Endothelial cell of umbilical vein (primary cell): ENCODE data around the gene TERT. TPM values are rescaled to one million over a fixed set of nuclear protein-coding genes. Genes with fewer than 3 reads are reported as not detected.

Source experiments
- BruUV-seq: library from RNA; stranded (reverse); fragments of 400-500 nt; replicated peaks from 2 replicates; lab custom pipeline; 2021; lab: Mats Ljungman, UMichigan
- CTCF ChIA-PET: fragments of 300-600, 350-600 bp; sonication (Branson Sonifier 250); formaldehyde crosslinking; loops from one replicate; lab custom pipeline; 2021; ENCODE audit warnings: antibody characterized with exemption, inconsistent platforms; lab: Charles Lee
- POLR2A ChIA-PET: fragments of 300-600, 350-600 bp; sonication (Branson Sonifier 250); formaldehyde crosslinking; loops from one replicate; lab custom pipeline; 2021; ENCODE audit warnings: antibody characterized with exemption, inconsistent platforms; lab: Charles Lee
- DNase-seq: peaks from one replicate; pipeline ENCODE4 v3.0.0-alpha.2; 2011; ENCODE audit warnings: low read depth, low spot score
- FAIRE-seq: peaks from 2 replicates; lab custom pipeline; 2011; peaks lifted over from hg19 to GRCh38; lab: Jason Lieb, UNC
- H2AFZ ChIP-seq: 2 replicates; pipeline ENCODE4 v1.6.0; 2012; ENCODE audit warnings: low read depth, low read length, control low read depth, inconsistent platforms
- H3K27ac ChIP-seq: 2 replicates; pipeline ENCODE4 v1.5.1; 2011; ENCODE audit warnings: low read depth, mild to moderate bottlenecking, control low read depth, low read length, moderate library complexity; ENCODE audit not compliant: insufficient read depth
- H3K27me3 ChIP-seq, 2 experiments: 2 replicates each; pipeline versions ENCODE4 v1.6.0 to v1.6.1; 2011; ENCODE audit warnings: low read length in 2 of 2, mixed read lengths in 1 of 2; ENCODE audit not compliant: control insufficient read depth in 2 of 2, insufficient read depth in 2 of 2
- H3K36me3 ChIP-seq, 2 experiments: 2 replicates in 1 of 2; 3 replicates in 1 of 2; pipeline ENCODE4 v1.5.1; 2011; ENCODE audit warnings: low read length in 2 of 2, mild to moderate bottlenecking in 1 of 2, moderate library complexity in 1 of 2; ENCODE audit not compliant: control insufficient read depth in 2 of 2, insufficient read depth in 2 of 2; ENCODE audit errors: extremely low read depth in 1 of 2
- H3K4me1 ChIP-seq: 3 replicates; pipeline ENCODE4 v1.5.1; 2011; ENCODE audit warnings: mild to moderate bottlenecking, low read length; ENCODE audit not compliant: control insufficient read depth, insufficient read depth; ENCODE audit errors: extremely low read depth
- H3K4me2 ChIP-seq: 2 replicates; pipeline ENCODE4 v1.6.1; 2011; ENCODE audit warnings: low read length, control low read depth, mixed read lengths; ENCODE audit not compliant: insufficient read depth
- H3K4me3 ChIP-seq, 3 experiments: fragments of 200-600 bp in 1 of 3; sonication (generic), shearing (Covaris generic) in 1 of 3; replicated peaks in 1 of 3; 2 replicates each; pipeline ENCODE4 v1.5.1; 2011 to 2016; ENCODE audit warnings: control low read depth in 3 of 3, low read length in 3 of 3, mild to moderate bottlenecking in 2 of 3, inconsistent platforms in 1 of 3, low read depth in 1 of 3, moderate library complexity in 1 of 3; ENCODE audit not compliant: insufficient read depth in 1 of 3
- H3K79me2 ChIP-seq: 2 replicates; pipeline ENCODE4 v1.6.0; 2012; ENCODE audit warnings: low read length, inconsistent platforms; ENCODE audit not compliant: control insufficient read depth, insufficient read depth
- H3K9ac ChIP-seq: replicated peaks from 2 replicates; pipeline ENCODE3; 2011; ENCODE audit warnings: low read length, control low read depth; ENCODE audit not compliant: insufficient read depth; ENCODE audit errors: extremely low read depth
- H3K9me1 ChIP-seq: replicated peaks from 3 replicates; pipeline ENCODE4 v1.6.0; 2011; ENCODE audit warnings: mild to moderate bottlenecking, low read length; ENCODE audit not compliant: control insufficient read depth, insufficient read depth; ENCODE audit errors: extremely low read depth
- H3K9me3 ChIP-seq: replicated peaks from 2 replicates; pipeline ENCODE4 v1.5.1; 2012; ENCODE audit warnings: low read length, inconsistent platforms; ENCODE audit not compliant: control insufficient read depth, insufficient read depth
- H4K20me1 ChIP-seq: replicated peaks from 2 replicates; pipeline ENCODE3; 2011; ENCODE audit warnings: mild to moderate bottlenecking, low read length; ENCODE audit not compliant: control insufficient read depth, insufficient read depth; ENCODE audit errors: extremely low read depth
- EZH2 ChIP-seq: IDR thresholded peaks from 2 replicates; pipeline ENCODE4 v1.6.1; 2012; ENCODE audit warnings: borderline replicate concordance, low read depth, mild to moderate bottlenecking, moderate library complexity, low read length, inconsistent platforms; ENCODE audit not compliant: severe bottlenecking
- FOS ChIP-seq: IDR thresholded peaks from 2 replicates; pipeline ENCODE4 v1.6.1; 2011; ENCODE audit warnings: mild to moderate bottlenecking, low read length, moderate library complexity, borderline replicate concordance; ENCODE audit not compliant: insufficient read depth
- GATA2 ChIP-seq: IDR thresholded peaks from 2 replicates; pipeline ENCODE4 v1.7.0; 2011; ENCODE audit warnings: low read depth, mild to moderate bottlenecking, moderate library complexity, mixed read lengths, low read length; ENCODE audit not compliant: insufficient read length, insufficient read depth
- JUN ChIP-seq: IDR thresholded peaks from 2 replicates; pipeline ENCODE4 v1.6.1; 2011; ENCODE audit warnings: borderline replicate concordance, low read depth; ENCODE audit not compliant: insufficient read length, insufficient read depth
- MYC ChIP-seq: IDR thresholded peaks from one replicate; pipeline ENCODE4 v1.6.1; 2011; ENCODE audit warnings: mild to moderate bottlenecking, low read depth, low read length
- POLR2A ChIP-seq: IDR thresholded peaks from 2 replicates; pipeline ENCODE4 v1.6.1; 2012; ENCODE audit warnings: low read depth, mild to moderate bottlenecking, control low read depth, low read length
- POLR2AphosphoS5 ChIP-seq: IDR thresholded peaks from 2 replicates; pipeline ENCODE4 v1.6.1; 2012; ENCODE audit warnings: low read depth, mild to moderate bottlenecking, control low read depth, low read length, moderate library complexity; ENCODE audit not compliant: insufficient read depth
- dilution Hi-C: fragments of 300-500 bp; cut with MboI; formaldehyde crosslinking; loops from one replicate; pipeline ENCODE4 v1.15.0; 2019; ENCODE audit warnings: low sequenced_read_pairs; ENCODE audit not compliant: extremely low pct_ligation_motif_present
- intact Hi-C: fragments of 100-400 bp; cut with micrococcal nuclease; formaldehyde crosslinking; loops from one replicate; pipeline ENCODE4 v1.10.0; 2022
- polyA plus RNA-seq, 4 experiments: library from polyadenylated mRNA; depleted of rRNA in 3 of 4; stranded (reverse) in 3 of 4; unstranded in 1 of 4; fragments of >200 nt; gene quantifications; 2 replicates each; pipeline versions ENCODE4 v1.2.1 to v1.2.3, GENCODE V29; 2011 to 2012; ENCODE audit warnings: missing spikeins in 1 of 4
- total RNA-seq: library from RNA; stranded (reverse); gene quantifications from 2 replicates; pipeline ENCODE4 v1.2.3, GENCODE V29; 2021
- TF ChIP-seq, protein P1 (sequence below), 2 donors: IDR thresholded peaks; 1 replicate in 1 of 2; 2 replicates in 1 of 2; pipeline ENCODE4 v1.5.1; 2011; ENCODE audit warnings: low read length in 2 of 2, mild to moderate bottlenecking in 2 of 2, moderate library complexity in 2 of 2, control low read depth in 1 of 2, inconsistent platforms in 1 of 2, low read depth in 1 of 2; ENCODE audit not compliant: insufficient read depth in 1 of 2; ENCODE audit errors: extremely low read depth in 1 of 2

TERT gene
- total and polyA plus RNA-seq, 2 donors (not counting 3 experiments of a cell fraction or from before 2014, with no cell fraction given): 0.04 TPM; not detected in 1

- Histone ChIP-seq H2AFZ (no peak overlapping the region), H3K9me1 (no peaks in the 10 kb centered on the region), H3K9me3 (no peaks in the 10 kb centered on the region), H3K4me2 (no peak overlapping the region), H3K27me3 (no peaks in the 10 kb centered on the region), H3K79me2 (peaks cover 6% of the 10 kb centered on the region), H3K4me1 (no peaks in the 10 kb centered on the region), H3K27ac (no peak overlapping the region), H3K36me3 (peaks cover 3 to 65% of the 10 kb centered on the region in 2 experiments), H3K9ac (no peak overlapping the region), H3K4me3 (no peak overlapping the region), H4K20me1 (no peaks in the 10 kb centered on the region)
- DNase-seq (no peak), FAIRE-seq (no peak)
- ChIA-PET POLR2A (no interaction called here), CTCF (no interaction called here)
- TF ChIP-seq GATA2 (no peak), JUN (no peak), EZH2 (no peak), FOS (no peak), MYC (no peak), POLR2A (no peak)
- no TSS peak for BruUV-seq
- dilution Hi-C loops (no loop called here), intact Hi-C loops (no loop called here)
Measured at GRCh38 chr5:1338506-1339070, 43.7 kb upstream of the TERT start.

GRCh38 chr5:1338196-1338490, 43.3 kb upstream of the TERT start:
- TF ChIP-seq POLR2AphosphoS5 (no peak), JUN (no peak), FOS (no peak), MYC (no peak), GATA2 (no peak)
- TF ChIP-seq, protein P1, sequence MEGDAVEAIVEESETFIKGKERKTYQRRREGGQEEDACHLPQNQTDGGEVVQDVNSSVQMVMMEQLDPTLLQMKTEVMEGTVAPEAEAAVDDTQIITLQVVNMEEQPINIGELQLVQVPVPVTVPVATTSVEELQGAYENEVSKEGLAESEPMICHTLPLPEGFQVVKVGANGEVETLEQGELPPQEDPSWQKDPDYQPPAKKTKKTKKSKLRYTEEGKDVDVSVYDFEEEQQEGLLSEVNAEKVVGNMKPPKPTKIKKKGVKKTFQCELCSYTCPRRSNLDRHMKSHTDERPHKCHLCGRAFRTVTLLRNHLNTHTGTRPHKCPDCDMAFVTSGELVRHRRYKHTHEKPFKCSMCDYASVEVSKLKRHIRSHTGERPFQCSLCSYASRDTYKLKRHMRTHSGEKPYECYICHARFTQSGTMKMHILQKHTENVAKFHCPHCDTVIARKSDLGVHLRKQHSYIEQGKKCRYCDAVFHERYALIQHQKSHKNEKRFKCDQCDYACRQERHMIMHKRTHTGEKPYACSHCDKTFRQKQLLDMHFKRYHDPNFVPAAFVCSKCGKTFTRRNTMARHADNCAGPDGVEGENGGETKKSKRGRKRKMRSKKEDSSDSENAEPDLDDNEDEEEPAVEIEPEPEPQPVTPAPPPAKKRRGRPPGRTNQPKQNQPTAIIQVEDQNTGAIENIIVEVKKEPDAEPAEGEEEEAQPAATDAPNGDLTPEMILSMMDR (IDR thresholded peaks at IDR 0.05; ENCODE audit: extremely low read depth in 1 of 2, insufficient read depth in 1 of 2, low read depth in 1 of 2, low read length in 2 of 2): no peak
- H3K9me1 ChIP-seq: no peaks in the 10 kb centered on the region
- ChIA-PET POLR2A (no interaction called here), CTCF (no interaction called here)
- no peak overlapping the region for H3K4me2 ChIP-seq
- H3K9me3 ChIP-seq: no peaks in the 10 kb centered on the region
- FAIRE-seq (no peak), DNase-seq (no peak)
- H3K79me2 ChIP-seq: peaks cover 2% of the 10 kb centered on the region
- intact Hi-C loops (no loop called here), dilution Hi-C loops (no loop called here)
- H2AFZ ChIP-seq: no peak overlapping the region
- H3K27me3 ChIP-seq: no peaks in the 10 kb centered on the region
- peaks cover 3 to 66% of the 10 kb centered on the region in 2 experiments for H3K36me3 ChIP-seq
- H3K4me1 ChIP-seq: no peaks in the 10 kb centered on the region
- no peaks in the 10 kb centered on the region for H4K20me1 ChIP-seq
- H3K27ac ChIP-seq: no peak overlapping the region
- no peak overlapping the region for H3K9ac ChIP-seq
- no peak overlapping the region for H3K4me3 ChIP-seq
- BruUV-seq: no TSS peak
